OCI-LY7 (cell line): ENCODE results near the gene PNKP.

Experiments
- EZH2phosphoT487 ChIP-seq: fragments of 200-600 bp; sonication (generic); IDR thresholded peaks from 2 replicates; pipeline ENCODE4 v1.6.1; 2018; ENCODE audit warnings: low read depth, borderline replicate concordance, mild to moderate bottlenecking, mixed run types, antibody characterized with exemption, low read length, moderate library complexity, mixed read lengths
- TF ChIP-seq, protein P1 (sequence below): fragments of 200-600 bp; sonication (generic); conservative IDR thresholded peaks from 2 replicates; pipeline ENCODE4 v1.5.1; 2014; ENCODE audit warnings: mild to moderate bottlenecking, antibody characterized with exemption, low read length, moderate library complexity, mixed read lengths

DNA sequence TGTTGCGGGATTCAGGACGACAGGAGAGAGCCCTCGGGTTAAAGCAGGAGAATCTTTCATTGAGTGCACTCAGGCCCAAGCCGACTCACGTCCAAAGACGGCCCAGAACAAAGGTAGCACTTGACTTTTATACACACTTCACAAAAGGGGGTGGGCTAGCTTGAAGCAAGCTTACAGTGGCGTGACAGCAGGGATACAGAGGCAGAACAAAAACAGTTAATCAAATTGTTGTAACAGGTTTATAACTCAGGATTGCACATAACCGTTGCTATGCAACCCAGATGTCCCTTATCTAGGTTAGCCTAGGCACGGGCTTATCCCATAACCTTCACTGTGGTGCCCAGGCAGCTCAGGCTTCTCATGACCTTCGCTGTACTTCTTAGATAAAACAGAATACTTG, 47.3 kb downstream of the PNKP start:
- TF ChIP-seq, protein P1, sequence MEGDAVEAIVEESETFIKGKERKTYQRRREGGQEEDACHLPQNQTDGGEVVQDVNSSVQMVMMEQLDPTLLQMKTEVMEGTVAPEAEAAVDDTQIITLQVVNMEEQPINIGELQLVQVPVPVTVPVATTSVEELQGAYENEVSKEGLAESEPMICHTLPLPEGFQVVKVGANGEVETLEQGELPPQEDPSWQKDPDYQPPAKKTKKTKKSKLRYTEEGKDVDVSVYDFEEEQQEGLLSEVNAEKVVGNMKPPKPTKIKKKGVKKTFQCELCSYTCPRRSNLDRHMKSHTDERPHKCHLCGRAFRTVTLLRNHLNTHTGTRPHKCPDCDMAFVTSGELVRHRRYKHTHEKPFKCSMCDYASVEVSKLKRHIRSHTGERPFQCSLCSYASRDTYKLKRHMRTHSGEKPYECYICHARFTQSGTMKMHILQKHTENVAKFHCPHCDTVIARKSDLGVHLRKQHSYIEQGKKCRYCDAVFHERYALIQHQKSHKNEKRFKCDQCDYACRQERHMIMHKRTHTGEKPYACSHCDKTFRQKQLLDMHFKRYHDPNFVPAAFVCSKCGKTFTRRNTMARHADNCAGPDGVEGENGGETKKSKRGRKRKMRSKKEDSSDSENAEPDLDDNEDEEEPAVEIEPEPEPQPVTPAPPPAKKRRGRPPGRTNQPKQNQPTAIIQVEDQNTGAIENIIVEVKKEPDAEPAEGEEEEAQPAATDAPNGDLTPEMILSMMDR: no peak
- no peak for TF ChIP-seq EZH2phosphoT487
